Mesendoderm (in vitro differentiated cells): ENCODE measurements around the gene PLBD2.
A peak's percentile ranks its signal among the peaks of the same experiment; 100 is the strongest.

Experiments used
- DNase-seq: peaks from one replicate; pipeline ENCODE4 v3.0.0; 2013
- H2AK5ac ChIP-seq: 2 replicates; pipeline ENCODE4 v1.6.1; 2013; ENCODE audit warnings: low read length, inconsistent platforms
- H2BK120ac ChIP-seq: 2 replicates; pipeline ENCODE4 v1.6.1; 2013; ENCODE audit warnings: low read depth, mild to moderate bottlenecking, low read length, moderate library complexity, mixed read lengths
- H2BK15ac ChIP-seq: replicated peaks from 2 replicates; pipeline ENCODE4 v1.6.1; 2013; ENCODE audit warnings: low read depth, mild to moderate bottlenecking, moderate library complexity
- H2BK5ac ChIP-seq: 2 replicates; pipeline ENCODE4 v1.6.1; 2013; ENCODE audit warnings: low read length, inconsistent platforms
- H3K18ac ChIP-seq: 2 replicates; pipeline ENCODE4 v1.6.1; 2013; ENCODE audit warnings: mild to moderate bottlenecking, low read length, mixed read lengths
- H3K23ac ChIP-seq: one replicate; pipeline ENCODE4 v1.6.1; 2013; ENCODE audit warnings: low read length
- H3K27ac ChIP-seq: 2 replicates; pipeline ENCODE4 v1.5.1; 2013; ENCODE audit warnings: low read depth, mild to moderate bottlenecking, inconsistent platforms, low read length, moderate library complexity
- H3K27me3 ChIP-seq: 2 replicates; pipeline ENCODE4 v1.6.1; 2013; ENCODE audit warnings: low read length, control low read depth, mild to moderate bottlenecking, inconsistent platforms; ENCODE audit not compliant: insufficient read depth, poor library complexity
- H3K36me3 ChIP-seq: 2 replicates; pipeline ENCODE4 v1.6.1; 2013; ENCODE audit warnings: low read length, inconsistent platforms; ENCODE audit not compliant: control insufficient read depth, insufficient read depth
- H3K4ac ChIP-seq: one replicate; pipeline ENCODE4 v1.6.1; 2013; ENCODE audit warnings: low read depth, mild to moderate bottlenecking, low read length, moderate library complexity
- H3K4me1 ChIP-seq: 2 replicates; pipeline ENCODE4 v1.6.1; 2013; ENCODE audit warnings: low read depth, low read length, inconsistent platforms; ENCODE audit not compliant: control insufficient read depth
- H3K4me2 ChIP-seq: 2 replicates; pipeline ENCODE4 v1.6.1; 2013; ENCODE audit warnings: low read length
- H3K4me3 ChIP-seq: 2 replicates; pipeline ENCODE4 v1.5.1; 2013; ENCODE audit warnings: mild to moderate bottlenecking, low read length
- H3K56ac ChIP-seq: one replicate; pipeline ENCODE4 v1.6.1; 2013; ENCODE audit warnings: low read length
- H3K79me1 ChIP-seq: 2 replicates; pipeline ENCODE4 v1.6.1; 2013; ENCODE audit warnings: low read length, inconsistent platforms
- H3K79me2 ChIP-seq: 2 replicates; pipeline ENCODE4 v1.6.1; 2013; ENCODE audit warnings: mild to moderate bottlenecking, low read length; ENCODE audit not compliant: control insufficient read depth, insufficient read depth
- H3K9ac ChIP-seq: 2 replicates; pipeline ENCODE4 v1.6.1; 2013; ENCODE audit warnings: low read length, inconsistent platforms
- H4K5ac ChIP-seq: one replicate; pipeline ENCODE4 v1.6.1; 2013; ENCODE audit warnings: low read length
- H4K8ac ChIP-seq: one replicate; pipeline ENCODE4 v1.6.1; 2013; ENCODE audit warnings: low read depth, mild to moderate bottlenecking, control low read depth, low read length, moderate library complexity
- WGBS: extraction: QIAGEN DNeasy Blood & Tissue Kit; methylation state at CpG from one replicate; pipeline ENCODE4 v1.1.7; 2013; ENCODE audit warnings: low lambda C conversion rate, missing lambda C conversion rate; ENCODE audit not compliant: insufficient coverage; ENCODE audit errors: extremely low coverage; 5-methylcytosine and 5-hydroxymethylcytosine counted together

PLBD2 gene

GRCh38 chr12:113407931-113408600 is 49.7 kb downstream of the PLBD2 start:
- no peak overlapping the region for H2AK5ac ChIP-seq
- H3K36me3 ChIP-seq: no peaks in the 10 kb centered on the region
- H2BK15ac ChIP-seq: no peak overlapping the region
- no peak overlapping the region for H3K56ac ChIP-seq
- H3K4me1 ChIP-seq: no peaks in the 10 kb centered on the region
- no peak for DNase-seq
- H3K79me2 ChIP-seq: no peaks in the 10 kb centered on the region
- H3K4ac ChIP-seq: no peak overlapping the region
- H3K23ac ChIP-seq: no peak overlapping the region
- no CpG with 5 or more reads among the region's 6 CpGs for WGBS
- H3K9ac ChIP-seq: no peak overlapping the region
- H4K8ac ChIP-seq: no peak overlapping the region
- no peak overlapping the region for H3K27ac ChIP-seq
- no peak overlapping the region for H3K4me2 ChIP-seq
- H3K4me3 ChIP-seq: no peak overlapping the region
- H3K79me1 ChIP-seq: no peaks in the 10 kb centered on the region
- no peaks in the 10 kb centered on the region for H3K27me3 ChIP-seq
- no peak overlapping the region for H4K5ac ChIP-seq
- H2BK120ac ChIP-seq: no peak overlapping the region
- H3K18ac ChIP-seq: no peak overlapping the region
- no peak overlapping the region for H2BK5ac ChIP-seq

GRCh38 chr12:113408756-113409298 is 50.4 kb downstream of the PLBD2 start:
- no peak overlapping the region for H4K8ac ChIP-seq
- no peak overlapping the region for H3K18ac ChIP-seq
- no peak overlapping the region for H2AK5ac ChIP-seq
- no peaks in the 10 kb centered on the region for H3K36me3 ChIP-seq
- no peak overlapping the region for H2BK120ac ChIP-seq
- DNase-seq: no peak
- no peak overlapping the region for H3K56ac ChIP-seq
- H2BK15ac ChIP-seq: no peak overlapping the region
- no peaks in the 10 kb centered on the region for H3K79me1 ChIP-seq
- H3K27me3 ChIP-seq: no peaks in the 10 kb centered on the region
- H4K5ac ChIP-seq: no peak overlapping the region
- no peak overlapping the region for H2BK5ac ChIP-seq
- no peaks in the 10 kb centered on the region for H3K79me2 ChIP-seq
- H3K4me3 ChIP-seq: no peak overlapping the region
- no peak overlapping the region for H3K4ac ChIP-seq
- no peaks in the 10 kb centered on the region for H3K4me1 ChIP-seq
- whole genome bisulfite sequencing: no CpG with 5 or more reads among the region's 11 CpGs
- H3K27ac ChIP-seq: no peak overlapping the region
- no peak overlapping the region for H3K23ac ChIP-seq
- no peak overlapping the region for H3K4me2 ChIP-seq
- no peak overlapping the region for H3K9ac ChIP-seq

DNA sequence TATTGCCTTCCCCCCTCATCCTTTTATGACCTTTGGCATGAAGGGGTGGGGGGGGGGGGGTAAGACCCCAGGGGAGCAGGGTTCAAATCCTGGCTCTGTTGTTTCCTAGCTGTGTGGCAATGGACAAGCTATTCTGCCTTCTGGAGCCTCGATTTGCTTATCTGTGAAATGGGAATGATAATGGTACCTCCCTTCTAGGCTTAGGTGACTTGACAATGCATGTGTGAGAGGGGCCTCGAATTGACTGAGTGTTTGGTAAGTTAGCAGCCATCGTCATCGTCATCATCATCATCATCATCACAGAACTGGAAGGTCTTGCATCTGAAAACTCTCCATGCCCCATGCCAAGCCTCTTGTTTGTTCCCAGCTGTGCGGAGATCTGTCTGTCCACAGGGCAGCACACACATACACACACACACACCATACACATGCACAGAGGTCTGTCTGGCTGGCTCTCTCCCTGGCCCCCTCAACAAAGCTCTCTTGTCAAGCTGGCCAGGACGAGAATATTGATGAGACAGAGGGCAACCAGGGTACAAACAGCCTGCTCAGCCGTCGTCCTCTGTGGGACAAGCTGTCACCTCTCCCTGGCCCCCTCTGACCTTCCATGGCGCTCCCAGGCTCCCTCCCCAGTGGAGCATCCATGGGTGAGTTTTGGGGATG is 51.2 kb downstream of the PLBD2 start:
- Histone ChIP-seq H3K79me2 (no peaks in the 10 kb centered on the region), H3K79me1 (no peaks in the 10 kb centered on the region), H2BK15ac (no peak overlapping the region), H3K18ac (no peak overlapping the region), H3K4me3 (no peak overlapping the region), H4K8ac (no peak overlapping the region), H2BK5ac (no peak overlapping the region), H3K4me1 (no peaks in the 10 kb centered on the region), H3K23ac (no peak overlapping the region), H2AK5ac (no peak overlapping the region), H2BK120ac (no peak overlapping the region), H3K36me3 (no peaks in the 10 kb centered on the region), H3K27ac (no peak overlapping the region), H3K9ac (no peak overlapping the region), H3K4me2 (no peak overlapping the region), H3K27me3 (no peaks in the 10 kb centered on the region), H3K56ac (no peak overlapping the region), H3K4ac (no peak overlapping the region), H4K5ac (no peak overlapping the region)
- no CpG with 5 or more reads among the region's 9 CpGs for WGBS
- no peak for DNase-seq

- Histone ChIP-seq H3K27ac (no peak overlapping the region), H3K56ac (no peak overlapping the region), H2AK5ac (no peak overlapping the region), H3K9ac (no peak overlapping the region), H2BK5ac (no peak overlapping the region), H2BK15ac (no peak overlapping the region), H4K5ac (no peak overlapping the region), H3K23ac (no peak overlapping the region), H3K4me3 (no peak overlapping the region), H3K36me3 (no peaks in the 10 kb centered on the region), H4K8ac (no peak overlapping the region), H2BK120ac (no peak overlapping the region), H3K4me2 (no peak overlapping the region), H3K79me2 (no peaks in the 10 kb centered on the region), H3K4ac (no peak overlapping the region), H3K18ac (no peak overlapping the region), H3K79me1 (no peaks in the 10 kb centered on the region), H3K4me1 (no peaks in the 10 kb centered on the region), H3K27me3 (no peaks in the 10 kb centered on the region)
- DNase-seq: peak; percentile 69
- no CpG with 5 or more reads among the region's 11 CpGs for WGBS
Observed at GRCh38 chr12:113413488-113413939, 55.1 kb downstream of the PLBD2 start.

DNA sequence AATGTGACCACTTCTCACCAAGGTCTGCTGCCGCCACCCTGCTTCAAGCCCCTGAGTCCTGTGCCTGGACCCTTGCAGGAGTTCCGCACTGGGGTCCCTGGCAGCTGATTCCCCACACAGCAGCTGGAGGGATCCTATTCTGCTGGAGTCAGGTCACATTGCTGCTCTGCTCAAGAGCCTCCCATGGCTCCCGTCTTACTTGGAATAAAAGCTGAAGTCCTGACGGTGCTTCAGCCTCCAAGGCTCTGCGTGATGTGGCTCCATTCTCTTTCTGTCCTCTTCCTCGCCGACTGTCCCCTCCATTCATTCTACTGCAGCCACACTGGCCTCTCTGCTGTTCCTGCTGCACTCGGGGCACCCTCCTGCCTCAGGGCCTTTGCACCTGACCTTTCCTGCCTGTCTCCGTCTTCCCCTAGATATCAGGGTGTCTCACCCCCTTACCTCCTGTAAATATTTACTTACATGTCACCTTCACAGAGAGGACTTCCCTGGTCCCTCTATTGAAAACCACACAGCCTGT is 56.2 kb downstream of the PLBD2 start:
- no peaks in the 10 kb centered on the region for H3K36me3 ChIP-seq
- WGBS: no CpG with 5 or more reads among the region's 9 CpGs
- H3K4me2 ChIP-seq: no peak overlapping the region
- DNase-seq: no peak
- no peak overlapping the region for H4K5ac ChIP-seq
- H3K79me2 ChIP-seq: no peaks in the 10 kb centered on the region
- H3K4me1 ChIP-seq: no peaks in the 10 kb centered on the region
- H3K18ac ChIP-seq: no peak overlapping the region
- no peak overlapping the region for H3K4ac ChIP-seq
- H3K23ac ChIP-seq: no peak overlapping the region
- no peak overlapping the region for H2BK120ac ChIP-seq
- no peaks in the 10 kb centered on the region for H3K27me3 ChIP-seq
- no peak overlapping the region for H2BK5ac ChIP-seq
- H3K79me1 ChIP-seq: no peaks in the 10 kb centered on the region
- no peak overlapping the region for H3K4me3 ChIP-seq
- H4K8ac ChIP-seq: no peak overlapping the region
- H2AK5ac ChIP-seq: no peak overlapping the region
- H2BK15ac ChIP-seq: no peak overlapping the region
- no peak overlapping the region for H3K9ac ChIP-seq
- no peak overlapping the region for H3K27ac ChIP-seq
- H3K56ac ChIP-seq: no peak overlapping the region
